HG03575 (cell line): ENCODE measurements around the gene PEX5L.
A peak's percentile ranks its signal among the peaks of the same experiment; 100 is the strongest.

Experiments
- ATAC-seq: cut with Tn5 transposase; IDR thresholded peaks from one replicate; pipeline ENCODE4 v1.9.1; 2021; ENCODE audit not compliant: unreplicated experiment, insufficient number of reproducible peaks, low FRiP score; ENCODE audit errors: extremely low read depth

PEX5L gene

DNA sequence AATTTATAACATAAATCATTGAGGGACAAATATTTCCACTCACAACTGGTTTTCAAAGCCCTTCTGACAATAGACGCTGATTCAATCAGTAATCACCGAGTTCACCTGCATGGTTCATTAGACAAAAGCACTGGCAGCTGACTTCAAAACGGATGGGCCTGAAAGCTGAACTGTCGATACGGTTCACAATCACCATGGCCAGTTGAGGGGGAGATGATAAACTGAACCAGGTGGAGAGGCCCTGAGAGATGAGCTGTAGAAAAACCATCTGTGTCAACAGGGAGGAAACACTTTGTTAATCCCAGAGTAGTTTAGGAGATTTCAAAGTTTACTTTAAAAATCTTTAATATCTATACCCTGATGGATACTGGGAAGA lies 75.0 kb downstream of the PEX5L start:
- ATAC-seq, result peak; percentile 49

DNA sequence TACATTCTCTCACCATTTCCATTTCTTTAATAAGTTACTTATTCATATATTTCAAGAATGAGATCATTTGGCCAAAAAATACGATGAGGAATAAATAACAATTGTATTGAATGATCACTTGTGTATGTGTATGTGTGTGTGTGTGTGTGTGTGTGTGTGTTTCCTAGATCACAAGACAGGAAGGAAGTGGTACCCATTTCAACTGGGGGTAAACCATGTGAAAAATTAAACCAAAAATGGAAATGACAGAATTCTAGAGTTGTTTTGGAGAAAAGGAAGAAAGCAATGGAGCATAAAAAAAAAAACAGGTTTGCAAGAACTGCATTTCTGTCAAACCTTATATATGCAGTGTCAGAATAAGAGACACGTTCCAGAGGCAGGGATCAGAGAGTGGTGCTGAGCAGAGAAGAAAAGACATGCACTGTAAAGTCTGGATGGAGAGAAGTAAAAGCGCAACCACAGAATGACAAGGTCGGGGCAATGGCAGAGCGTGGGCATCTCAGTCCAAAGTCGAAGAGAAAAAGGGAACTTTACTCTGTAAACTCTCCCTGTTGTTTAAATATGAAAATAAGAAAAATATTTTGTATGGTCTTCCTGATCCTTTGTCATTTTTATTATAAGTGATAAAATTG lies 75.5 kb downstream of the PEX5L start:
- no peak for ATAC-seq

DNA sequence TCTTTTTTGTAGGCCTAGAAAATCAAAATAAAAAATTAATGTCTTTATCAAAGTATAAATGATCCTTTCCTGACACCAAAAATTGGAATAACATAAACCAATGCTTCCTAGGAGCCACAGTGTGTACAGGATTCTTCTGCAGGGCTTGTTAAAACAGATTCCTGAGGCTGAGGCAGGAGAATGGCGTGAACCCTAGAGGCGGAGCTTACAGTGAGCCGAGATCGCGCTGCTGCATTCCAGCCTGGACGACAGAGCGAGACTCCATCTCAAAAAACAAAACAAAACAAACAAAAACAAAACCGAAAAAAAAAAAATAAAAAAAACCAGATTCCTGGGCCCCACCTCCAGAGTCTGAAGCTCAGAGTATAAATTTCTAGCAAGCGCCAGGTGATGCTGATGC lies 78.0 kb downstream of the PEX5L start:
- ATAC-seq, result no peak

GRCh38 chr3:179958143-179958542 lies 78.6 kb downstream of the PEX5L start:
- ATAC-seq, result no peak

GRCh38 chr3:179957264-179957845 lies 79.4 kb downstream of the PEX5L start:
- no peak for ATAC-seq

GRCh38 chr3:179956416-179956830 lies 80.3 kb downstream of the PEX5L start:
- ATAC-seq, result peak; percentile 83

- ATAC-seq, result no peak
Observed at GRCh38 chr3:179955809-179956208, 80.9 kb downstream of the PEX5L start.

- ATAC-seq, result no peak
Observed at GRCh38 chr3:179955286-179955685, 81.5 kb downstream of the PEX5L start.

- ATAC-seq, result no peak
Observed at GRCh38 chr3:179953993-179954870, 82.5 kb downstream of the PEX5L start.

DNA sequence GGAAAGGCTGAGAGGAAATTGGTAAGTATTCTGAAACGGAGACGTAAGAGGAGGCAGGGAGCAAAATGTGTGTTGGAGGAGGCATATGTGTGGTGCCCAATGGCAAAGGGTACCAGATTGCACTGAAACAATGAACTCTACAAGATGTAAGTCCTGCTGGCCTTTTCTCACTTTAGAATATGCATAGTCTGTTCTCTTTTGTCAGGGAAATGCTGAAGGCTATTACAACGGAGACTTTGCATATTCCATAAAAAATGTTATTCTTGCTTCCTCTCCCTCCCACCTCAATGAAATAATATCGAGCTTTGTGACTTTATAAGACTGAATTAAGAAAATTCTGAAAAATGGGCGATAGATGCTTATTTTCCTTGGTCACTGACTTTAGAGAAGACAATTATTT lies 85.9 kb downstream of the PEX5L start:
- no peak for ATAC-seq

DNA sequence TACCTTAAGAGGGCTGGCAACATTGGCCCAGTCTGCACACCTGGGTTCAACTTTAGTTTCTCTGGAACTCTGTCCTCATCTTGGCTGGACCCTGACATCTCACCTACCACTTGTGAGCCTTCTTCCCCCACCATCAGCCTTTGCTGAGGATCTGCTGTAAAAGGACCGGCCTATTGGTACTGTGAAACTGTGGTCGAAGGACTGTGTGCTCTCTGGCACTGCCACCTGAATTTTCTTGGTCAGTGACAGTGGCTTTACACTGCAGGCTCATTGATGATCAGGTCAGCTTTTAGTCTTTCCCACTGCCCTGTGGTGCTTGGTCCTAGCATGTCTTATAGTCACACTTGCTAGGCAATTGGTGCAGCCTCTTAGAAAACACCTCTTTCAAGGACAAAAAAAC lies 86.9 kb downstream of the PEX5L start:
- no peak for ATAC-seq

DNA sequence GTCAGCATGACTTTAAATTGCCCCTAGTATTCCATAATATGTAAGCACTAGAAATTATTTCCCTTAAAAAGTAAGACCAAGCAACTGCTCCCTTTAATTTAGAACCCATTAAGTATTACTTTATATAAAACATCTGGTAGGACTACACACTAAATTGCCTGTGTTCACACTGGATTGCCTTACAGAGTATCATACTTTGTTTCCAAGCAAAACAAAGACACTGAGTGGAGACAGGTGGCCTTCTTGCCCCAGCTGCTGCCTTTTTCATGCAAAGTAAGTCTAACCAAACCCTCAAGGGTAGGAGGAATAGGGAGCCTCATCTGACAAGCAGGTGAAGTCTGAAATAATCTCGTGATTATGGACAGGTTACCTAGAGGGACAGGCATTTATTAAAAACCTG lies 87.3 kb downstream of the PEX5L start:
- ATAC-seq, result no peak

- ATAC-seq, result no peak
Observed at GRCh38 chr3:179948740-179949139, 88.0 kb downstream of the PEX5L start.

DNA sequence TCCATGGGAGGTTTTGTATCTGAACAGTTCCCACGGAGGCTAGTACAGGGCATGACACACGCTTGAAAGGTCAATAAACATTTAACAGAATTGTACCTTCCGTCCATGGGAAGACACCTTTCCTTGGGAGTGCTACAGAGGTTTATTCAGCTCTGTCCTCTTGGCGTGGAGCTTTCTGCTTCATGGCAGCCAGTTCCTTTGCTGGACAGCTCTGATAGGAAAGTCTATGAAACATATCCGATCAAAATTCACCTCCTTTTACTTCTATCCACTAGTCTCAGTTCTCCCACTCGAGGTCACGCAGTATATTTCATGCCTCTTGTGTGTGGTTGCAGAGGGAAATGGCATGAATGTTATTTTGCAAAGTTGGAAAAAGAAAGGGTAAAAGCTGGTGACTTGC lies 91.2 kb downstream of the PEX5L start:
- ATAC-seq, result no peak

DNA sequence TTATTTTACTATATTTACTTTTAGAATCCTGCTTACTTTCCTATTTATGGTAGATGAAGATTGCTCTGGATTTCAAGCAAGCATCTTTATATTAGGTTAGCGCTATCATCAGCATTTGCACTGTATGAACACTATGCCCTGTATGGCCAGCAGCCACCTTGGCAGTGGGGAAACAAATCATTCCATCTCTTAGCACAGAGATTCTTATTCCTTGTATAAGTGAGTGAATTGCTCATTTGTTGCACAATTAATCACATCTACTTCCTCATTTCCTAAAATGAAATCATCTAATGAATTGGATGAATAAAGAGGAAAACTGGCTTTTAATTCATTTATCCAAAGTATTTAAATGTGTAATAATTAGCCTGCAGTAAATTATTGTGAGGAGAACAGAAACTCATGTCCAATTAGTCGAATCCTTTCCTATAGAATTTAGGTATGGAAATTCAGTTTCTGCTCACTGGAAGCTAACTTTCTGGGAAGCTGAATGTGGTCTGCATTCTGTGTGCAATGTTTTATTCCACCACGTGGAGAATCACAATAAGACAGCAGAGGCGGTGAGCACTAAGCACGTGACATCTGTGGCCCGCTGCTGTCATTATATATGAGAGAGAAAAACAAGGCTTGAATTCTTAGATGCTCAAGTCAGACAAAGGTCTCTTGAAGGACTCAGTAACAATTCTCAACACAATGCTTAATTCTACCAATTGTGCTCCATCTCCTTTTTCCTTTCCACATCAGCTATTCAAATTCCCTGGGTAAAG lies 93.4 kb downstream of the PEX5L start:
- ATAC-seq, result no peak

GRCh38 chr3:179942553-179943075 lies 94.1 kb downstream of the PEX5L start:
- ATAC-seq, result no peak

DNA sequence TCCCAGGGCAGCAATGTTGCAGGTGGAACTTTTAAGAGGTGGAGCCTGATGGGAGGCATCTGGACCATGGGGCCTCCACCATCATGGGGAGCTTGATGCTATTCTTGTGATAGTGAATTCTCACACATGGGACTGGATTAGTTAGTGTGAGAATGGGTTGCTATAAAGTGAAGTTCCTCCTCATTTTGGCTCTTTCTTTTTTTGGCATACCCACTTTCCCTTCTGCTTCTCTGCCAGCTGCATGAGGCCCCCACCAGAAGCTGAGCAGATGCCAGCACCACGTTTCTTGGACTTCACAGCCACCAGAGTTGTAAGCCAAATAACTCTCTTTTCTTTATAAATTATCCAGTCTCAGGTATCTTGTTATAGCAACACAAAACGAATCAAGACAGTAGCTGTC lies 101.0 kb downstream of the PEX5L start:
- ATAC-seq, result no peak

DNA sequence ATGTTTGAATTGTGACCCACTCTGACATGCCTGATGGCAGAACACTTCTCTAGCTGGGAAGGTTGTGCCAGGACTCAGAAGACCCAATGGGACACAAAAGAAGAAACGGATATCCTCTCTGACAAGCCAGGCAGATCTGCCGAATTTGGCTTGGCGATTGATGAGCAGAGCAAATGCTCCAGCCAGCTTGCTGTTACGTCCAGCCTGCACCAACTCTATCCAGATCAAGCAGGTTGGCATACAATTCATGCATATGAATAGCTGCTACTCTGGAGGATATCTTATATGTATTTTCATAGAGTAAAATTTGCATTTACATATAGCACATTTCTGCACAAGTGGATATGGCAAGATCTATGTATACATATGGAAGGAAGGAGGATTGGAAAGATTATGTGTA lies 102.8 kb downstream of the PEX5L start:
- no peak for ATAC-seq

DNA sequence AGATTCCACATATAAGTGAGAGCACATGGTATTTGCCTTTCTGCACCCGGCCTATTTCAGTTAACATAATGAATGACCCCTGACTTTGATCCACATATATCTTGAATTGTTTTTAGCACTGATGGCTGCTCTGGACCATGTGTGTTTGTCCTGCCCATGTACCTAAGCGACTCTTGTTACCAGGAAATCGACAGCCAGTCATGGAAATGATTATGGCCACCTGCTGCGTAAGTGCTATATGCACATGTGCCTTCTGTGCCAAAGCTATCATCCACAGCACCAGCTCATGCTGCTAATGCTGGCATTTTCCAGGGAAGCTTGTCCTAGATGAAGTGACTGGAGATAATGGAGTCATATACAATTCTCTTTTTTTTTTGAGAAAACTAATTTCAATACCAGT lies 103.7 kb downstream of the PEX5L start:
- no peak for ATAC-seq
